HuH-7.5 (cell line): ENCODE results near the gene ZNF785.
"Not testable (repeated sequence)": the region's sequence is repeated elsewhere in the genome, so short reads cannot be mapped to it uniquely, and the experiment has no call there.

ENCODE experiments used
- DNase-seq: peaks from one replicate; pipeline ENCODE4 v3.0.0; 2011; ENCODE audit warnings: low spot score

ZNF785 gene

GRCh38 chr16:30585400-30586191 is at the start of gene ZNF785:
Gene ZNF785 (minus strand): TSS chr16:30585697. CDS start chr16:30585611, 86 bp downstream.
- peak; percentile 41 for DNase-seq

GRCh38 chr16:30633526-30633925 is 48.0 kb upstream of the ZNF785 start:
- DNase-seq: no peak

DNA sequence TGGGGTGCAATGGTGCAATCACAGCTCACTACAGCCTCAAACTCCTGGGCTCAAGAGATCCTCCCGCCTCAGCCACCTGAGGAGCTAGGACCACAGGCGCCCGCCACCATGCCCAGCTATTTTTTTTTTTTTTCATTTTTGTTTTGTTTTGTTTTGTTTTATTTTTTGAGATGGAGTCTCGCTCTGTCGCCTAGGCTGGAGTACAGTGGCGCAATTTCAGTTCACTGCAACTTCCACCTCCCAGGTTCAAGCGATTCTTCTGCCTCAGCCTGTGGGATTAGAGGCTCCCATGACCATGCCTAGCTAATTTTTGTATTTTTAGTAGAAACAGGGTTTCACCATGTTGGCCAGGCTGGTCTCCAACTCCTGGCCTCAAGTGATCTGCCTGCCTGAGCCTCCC is 47.0 kb upstream of the ZNF785 start:
- not testable (repeated sequence) for DNase-seq

GRCh38 chr16:30628628-30629540 is 43.4 kb upstream of the ZNF785 start:
- DNase-seq: peak; percentile 47

DNA sequence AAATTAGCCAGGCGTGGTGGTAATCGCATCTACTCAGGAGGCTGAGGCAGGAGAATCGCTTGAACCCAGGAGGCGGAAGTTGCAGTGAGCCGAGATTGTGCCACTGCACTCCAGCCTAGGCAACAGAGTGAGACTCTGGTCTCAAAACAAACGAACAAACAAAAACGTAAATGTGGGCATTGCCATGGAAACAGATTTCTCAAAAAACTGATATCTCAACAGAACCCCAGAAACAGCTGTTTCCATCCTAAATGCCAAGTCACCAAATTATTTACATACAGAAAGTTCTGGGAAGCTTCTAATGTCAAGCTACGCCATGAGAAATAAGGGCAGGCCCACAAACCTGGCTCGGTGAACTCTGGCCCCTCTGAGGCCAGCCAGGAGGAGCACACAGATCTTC is 40.7 kb upstream of the ZNF785 start:
- DNase-seq: no peak

DNA sequence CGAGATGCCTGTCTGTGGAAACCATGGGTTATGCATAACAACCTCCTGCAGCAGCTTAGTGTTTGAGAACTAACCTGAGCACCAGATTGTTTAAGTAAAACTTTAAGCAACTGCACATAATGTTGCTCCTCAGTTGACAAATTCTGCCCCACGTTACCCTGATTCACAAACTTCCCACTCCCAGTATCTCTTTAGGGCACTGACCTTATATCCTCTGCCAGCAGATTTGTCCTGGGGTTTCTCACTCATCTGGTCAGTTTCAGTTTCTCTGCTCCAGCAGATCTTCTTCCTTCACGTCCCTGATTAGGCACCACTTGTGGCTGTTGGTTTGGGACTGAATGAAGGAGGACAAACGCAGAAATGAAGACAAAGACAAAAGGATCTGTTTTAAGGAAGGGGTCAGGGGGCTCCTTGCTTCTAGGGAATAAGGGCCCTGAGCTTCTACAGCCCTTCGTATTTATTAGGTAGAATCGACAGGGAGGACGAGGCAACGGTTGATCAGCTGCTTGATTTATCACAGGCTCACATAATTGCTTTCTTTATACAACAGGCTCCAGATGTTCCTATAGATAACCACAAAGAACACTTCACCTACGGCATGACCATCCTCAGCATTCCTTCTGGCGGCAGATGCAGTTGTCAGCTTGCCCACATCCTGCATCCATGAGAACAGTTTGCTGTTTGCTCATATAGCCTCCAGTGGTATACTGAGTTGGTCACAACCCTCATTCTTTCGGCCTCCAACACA is 38.2 kb upstream of the ZNF785 start:
- no peak for DNase-seq

DNA sequence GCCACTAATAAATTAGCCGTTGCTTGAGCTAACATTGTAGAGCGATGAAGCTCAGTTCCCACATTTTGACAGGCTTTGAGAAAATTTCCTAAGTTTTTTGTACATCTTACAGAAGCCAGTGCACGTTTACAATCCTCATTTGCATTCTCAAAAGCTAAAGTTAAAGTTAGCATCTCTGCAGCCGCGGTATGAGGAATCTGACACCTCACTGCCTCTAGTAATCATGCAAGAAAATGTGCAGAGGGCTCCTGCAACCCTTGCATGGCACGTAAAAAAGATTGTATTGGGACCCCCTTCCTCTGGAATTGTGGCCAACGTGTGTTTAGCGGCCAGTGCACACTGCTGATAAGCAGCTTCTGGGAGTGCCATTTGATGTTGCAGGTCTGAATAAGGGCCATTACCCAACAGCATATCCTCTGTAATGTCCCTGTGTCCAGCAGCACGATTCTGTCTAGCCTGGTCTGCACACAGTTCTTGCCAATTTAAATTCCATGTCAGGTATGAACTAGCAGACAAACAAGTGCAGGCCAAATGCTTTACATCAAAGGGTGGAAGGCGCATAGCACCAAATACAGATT is 37.0 kb upstream of the ZNF785 start:
- DNase-seq: no peak

- DNase-seq: no peak
Measured at GRCh38 chr16:30621765-30622164, 36.3 kb upstream of the ZNF785 start.

GRCh38 chr16:30620169-30620568 is 34.7 kb upstream of the ZNF785 start:
- DNase-seq: no peak

DNA sequence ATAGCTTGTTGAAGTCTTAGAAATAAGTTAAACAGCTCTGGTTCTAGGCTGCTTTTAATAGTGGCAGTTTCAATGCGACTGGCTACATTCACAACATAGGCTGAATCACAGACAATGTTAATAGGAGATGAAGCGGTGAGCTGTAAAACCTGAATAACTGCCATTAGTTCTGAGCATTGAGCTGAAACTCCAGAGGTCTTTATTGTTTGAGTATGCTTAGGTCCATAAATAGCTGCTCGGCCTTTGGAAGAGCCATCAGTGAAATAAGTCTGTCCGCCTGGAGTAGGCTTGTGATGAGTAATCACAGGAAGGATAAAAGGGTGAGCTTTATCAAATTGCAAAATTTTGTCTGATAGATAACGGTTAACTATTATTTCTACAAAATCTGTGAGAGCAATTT is 34.1 kb upstream of the ZNF785 start:
- DNase-seq: no peak

- DNase-seq: no peak
Measured at GRCh38 chr16:30619202-30619601, 33.7 kb upstream of the ZNF785 start.

GRCh38 chr16:30615358-30616091 is 30.0 kb upstream of the ZNF785 start:
- peak; percentile 59 for DNase-seq

DNA sequence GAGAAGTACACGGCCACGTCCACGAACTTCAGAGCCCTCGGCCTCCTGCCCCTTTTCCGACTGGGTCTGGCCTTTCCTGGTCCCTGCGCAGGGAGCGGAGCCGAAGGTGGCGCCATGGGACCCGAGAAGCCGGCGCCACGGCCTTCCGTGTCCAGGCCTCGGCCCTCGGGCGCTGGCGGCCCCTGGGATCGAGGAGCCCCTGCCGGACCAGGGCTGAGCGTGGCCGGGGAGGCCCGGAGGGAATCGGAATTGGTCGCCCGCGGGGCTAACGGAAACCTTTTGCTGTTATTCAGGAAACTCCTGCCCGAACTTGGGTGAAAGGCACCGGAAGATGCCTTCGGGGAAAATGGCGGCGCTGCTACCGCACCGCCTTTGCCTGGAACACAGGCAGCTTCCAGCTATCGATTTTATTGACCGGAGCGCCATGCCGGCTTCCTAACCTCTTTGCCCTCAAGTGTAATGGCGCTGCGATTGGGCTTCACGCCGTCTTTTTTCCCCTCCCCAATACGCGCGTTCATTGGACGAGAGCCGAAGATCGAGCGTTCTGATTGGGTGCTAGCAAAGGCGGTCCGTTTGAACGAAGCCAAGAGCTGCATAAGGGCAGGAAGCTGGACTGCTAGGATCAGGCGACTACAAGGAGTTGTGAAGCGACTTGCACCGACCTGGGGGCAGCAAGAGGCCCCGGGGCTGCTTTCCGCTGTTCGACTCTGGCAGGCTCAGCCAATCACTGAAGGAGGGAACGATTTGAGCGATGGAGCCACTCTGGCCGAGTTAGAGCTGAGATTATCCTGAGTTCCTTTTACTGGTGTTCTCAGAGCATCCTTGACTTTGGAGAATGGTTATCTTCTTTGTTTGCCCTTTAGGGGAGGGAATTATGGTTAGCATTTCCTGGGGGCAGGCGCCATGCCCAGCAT is 24.7 kb upstream of the ZNF785 start, which contains the start of gene ZNF689:
TSS of gene ZNF689 (minus strand) at position 464 of the 914 bp plus-strand sequence. CDS start at position 116, 348 bp downstream.
- peak; percentile 89 for DNase-seq

GRCh38 chr16:30609002-30609925 is 23.8 kb upstream of the ZNF785 start:
- DNase-seq: peak; percentile 49

DNA sequence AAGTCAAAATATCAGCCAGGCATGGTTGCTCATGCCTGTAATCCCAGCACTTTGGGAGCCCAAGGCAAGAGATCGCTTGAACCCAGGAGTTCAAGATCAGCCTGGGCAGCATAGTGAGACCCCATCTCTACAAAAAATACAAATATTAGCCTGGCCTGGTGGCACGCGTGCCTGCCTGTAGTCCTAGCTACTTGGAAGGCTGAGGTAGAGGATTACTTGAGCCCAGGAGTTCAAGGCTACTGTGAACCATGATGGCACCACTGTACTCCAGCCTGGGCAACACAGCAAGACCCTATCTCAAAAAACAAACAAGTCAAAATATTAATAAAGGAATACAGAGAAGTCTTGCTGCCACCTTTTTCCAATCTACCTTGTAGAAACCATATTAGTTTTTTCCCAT is 20.5 kb upstream of the ZNF785 start:
- DNase-seq: no peak

- DNase-seq: no peak
Measured at GRCh38 chr16:30605158-30605557, 19.7 kb upstream of the ZNF785 start.

- no peak for DNase-seq
Measured at GRCh38 chr16:30604316-30604947, 18.9 kb upstream of the ZNF785 start.

DNA sequence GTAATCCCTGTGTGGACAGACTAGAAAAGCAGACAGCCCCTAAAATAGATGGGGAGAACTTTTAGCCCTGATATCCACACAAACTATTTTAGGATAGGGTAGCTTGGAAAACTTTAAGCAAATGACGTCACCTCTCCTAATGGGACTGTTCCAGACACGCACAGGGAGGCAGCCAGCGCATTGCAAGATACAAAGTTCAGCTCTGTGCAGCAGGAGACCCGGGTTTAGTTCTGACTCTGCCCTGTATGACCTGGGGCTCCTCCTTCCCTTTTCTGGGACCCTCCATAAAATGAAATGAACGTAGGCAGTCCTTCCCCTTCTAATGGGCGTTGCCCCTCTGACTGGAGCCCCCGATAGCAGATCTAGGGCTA is 18.4 kb upstream of the ZNF785 start:
- no peak for DNase-seq
